Ramos (cell line): Measurements from ENCODE around the gene KLHDC3.
"Not testable (repeated sequence)": the region's sequence is repeated elsewhere in the genome, so short reads cannot be mapped to it uniquely, and the experiment has no call there.

Experiments
- in situ Hi-C: fragments of 300-500 bp; cut with MboI; formaldehyde crosslinking; loops from one replicate; pipeline ENCODE4 v1.14.3; 2022; ENCODE audit warnings: low sequenced_read_pairs; ENCODE audit not compliant: unreplicated experiment

Gene KLHDC3

GRCh38 chr6:43021270-43022047 is 7.4 kb downstream of the KLHDC3 start, which contains the start of gene RRP36:
RRP36 (plus strand) TSS chr6:43021623; CDS start chr6:43021655, 32 bp downstream.
- in situ Hi-C loops = no loop called here

GRCh38 chr6:43024436-43024835 is 10.4 kb downstream of the KLHDC3 start:
- in situ Hi-C loops = no loop called here

GRCh38 chr6:43026365-43026764 is 12.3 kb downstream of the KLHDC3 start:
- in situ Hi-C loops = no loop called here

GRCh38 chr6:43029120-43029519 is 15.1 kb downstream of the KLHDC3 start:
- in situ Hi-C loops = no loop called here

GRCh38 chr6:43032326-43032725 is 18.3 kb downstream of the KLHDC3 start:
- in situ Hi-C loops = no loop called here

GRCh38 chr6:43033496-43034189 is 19.6 kb downstream of the KLHDC3 start:
- in situ Hi-C loops = no loop called here

GRCh38 chr6:43034190-43034525 is 20.1 kb downstream of the KLHDC3 start:
- in situ Hi-C loops = no loop called here

GRCh38 chr6:43035495-43036194 is 21.6 kb downstream of the KLHDC3 start:
- in situ Hi-C loops = no loop called here

GRCh38 chr6:43036712-43037111 is 22.7 kb downstream of the KLHDC3 start:
- in situ Hi-C loops = no loop called here

GRCh38 chr6:43037197-43037596 is 23.1 kb downstream of the KLHDC3 start:
- in situ Hi-C loops = no loop called here

- in situ Hi-C loops = no loop called here
Observed at GRCh38 chr6:43037706-43038105, 23.7 kb downstream of the KLHDC3 start.

GRCh38 chr6:43038727-43039126 is 24.7 kb downstream of the KLHDC3 start:
- in situ Hi-C loops = no loop called here

GRCh38 chr6:43040542-43041257 is 26.7 kb downstream of the KLHDC3 start:
- in situ Hi-C loops = no loop called here

- in situ Hi-C loops = not testable (repeated sequence)
Observed at GRCh38 chr6:43041475-43041874, 27.4 kb downstream of the KLHDC3 start.

GRCh38 chr6:43043310-43043709 is 29.3 kb downstream of the KLHDC3 start:
- in situ Hi-C loops = no loop called here

- in situ Hi-C loops = no loop called here
Observed at GRCh38 chr6:43045371-43045930, 31.4 kb downstream of the KLHDC3 start.

GRCh38 chr6:43047998-43048397 is 33.9 kb downstream of the KLHDC3 start:
- in situ Hi-C loops = no loop called here

GRCh38 chr6:43050981-43051380 is 36.9 kb downstream of the KLHDC3 start:
- in situ Hi-C loops = no loop called here

- in situ Hi-C loops = no loop called here
Observed at GRCh38 chr6:43052225-43052841, 38.3 kb downstream of the KLHDC3 start.
